GM21526 (cell line): Measurements from ENCODE around the gene TEX22.

Source experiments
- ATAC-seq: cut with Tn5 transposase; IDR thresholded peaks from one replicate; pipeline ENCODE4 v1.9.1; 2021; ENCODE audit warnings: moderate library complexity; ENCODE audit not compliant: unreplicated experiment, low FRiP score

TEX22 gene

GRCh38 chr14:105366386-105367074, 31.8 kb upstream of the TEX22 start:
- ATAC-seq, result no peak

GRCh38 chr14:105367116-105368031, 31.0 kb upstream of the TEX22 start:
- no peak for ATAC-seq

GRCh38 chr14:105368032-105368417, 30.3 kb upstream of the TEX22 start:
- no peak for ATAC-seq

- ATAC-seq, result no peak
Measured at GRCh38 chr14:105368426-105368825, 29.9 kb upstream of the TEX22 start.

- ATAC-seq, result no peak
Measured at GRCh38 chr14:105368910-105369652, 29.3 kb upstream of the TEX22 start.

- no peak for ATAC-seq
Measured at GRCh38 chr14:105369653-105370040, 28.7 kb upstream of the TEX22 start.

GRCh38 chr14:105374389-105374788, 23.9 kb upstream of the TEX22 start:
- no peak for ATAC-seq

- ATAC-seq, result no peak
Measured at GRCh38 chr14:105375635-105376057, 22.7 kb upstream of the TEX22 start.

- no peak for ATAC-seq
Measured at GRCh38 chr14:105376521-105377440, 21.6 kb upstream of the TEX22 start.

GRCh38 chr14:105377555-105378182, 20.7 kb upstream of the TEX22 start:
- no peak for ATAC-seq

- no peak for ATAC-seq
Measured at GRCh38 chr14:105378199-105378598, 20.1 kb upstream of the TEX22 start.

- no peak for ATAC-seq
Measured at GRCh38 chr14:105378873-105379685, 19.3 kb upstream of the TEX22 start.

- ATAC-seq, result no peak
Measured at GRCh38 chr14:105379946-105380345, 18.4 kb upstream of the TEX22 start.

- ATAC-seq, result no peak
Measured at GRCh38 chr14:105380756-105381155, 17.6 kb upstream of the TEX22 start.

GRCh38 chr14:105381446-105382342, 16.6 kb upstream of the TEX22 start:
- no peak for ATAC-seq

- no peak for ATAC-seq
Measured at GRCh38 chr14:105382343-105383082, 15.8 kb upstream of the TEX22 start.

GRCh38 chr14:105383083-105383730, 15.1 kb upstream of the TEX22 start:
- ATAC-seq, result no peak
